ENCODE results near the gene ITPR1.

DNA sequence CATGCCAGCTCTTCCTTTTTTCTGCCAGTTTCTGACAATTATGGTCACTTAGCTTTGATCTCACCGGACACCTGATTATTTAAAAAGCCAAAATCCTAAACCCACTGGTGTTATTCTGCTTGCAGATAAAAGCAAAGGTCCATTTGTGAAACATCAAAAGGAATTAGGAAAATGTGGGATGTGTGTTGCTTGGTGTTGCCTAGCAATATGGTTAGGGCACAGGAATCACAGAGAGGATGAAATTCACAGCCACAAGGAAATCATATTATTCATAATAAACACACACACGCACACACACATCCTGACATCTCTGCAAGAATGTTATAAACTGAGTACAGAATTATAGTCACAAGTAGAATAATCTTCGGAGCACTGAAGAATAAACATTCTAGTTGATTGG lies 396.7 kb downstream of the ITPR1 start:
- TF ChIP-seq STAT1 (IDR thresholded peaks at IDR 0.05; ENCODE audit: unreplicated experiment) (no peak), EZH2phosphoT487 (IDR thresholded peaks at IDR 0.05; ENCODE audit: unreplicated experiment) (no peak), CREB1 (CRISPR knock-in tag; IDR thresholded peaks at IDR 0.05; ENCODE audit: low read depth) (no peak), EZH2 (IDR thresholded peaks at IDR 0.05; ENCODE audit: low read depth, unreplicated experiment) (no peak)
- TF ChIP-seq, protein P1, sequence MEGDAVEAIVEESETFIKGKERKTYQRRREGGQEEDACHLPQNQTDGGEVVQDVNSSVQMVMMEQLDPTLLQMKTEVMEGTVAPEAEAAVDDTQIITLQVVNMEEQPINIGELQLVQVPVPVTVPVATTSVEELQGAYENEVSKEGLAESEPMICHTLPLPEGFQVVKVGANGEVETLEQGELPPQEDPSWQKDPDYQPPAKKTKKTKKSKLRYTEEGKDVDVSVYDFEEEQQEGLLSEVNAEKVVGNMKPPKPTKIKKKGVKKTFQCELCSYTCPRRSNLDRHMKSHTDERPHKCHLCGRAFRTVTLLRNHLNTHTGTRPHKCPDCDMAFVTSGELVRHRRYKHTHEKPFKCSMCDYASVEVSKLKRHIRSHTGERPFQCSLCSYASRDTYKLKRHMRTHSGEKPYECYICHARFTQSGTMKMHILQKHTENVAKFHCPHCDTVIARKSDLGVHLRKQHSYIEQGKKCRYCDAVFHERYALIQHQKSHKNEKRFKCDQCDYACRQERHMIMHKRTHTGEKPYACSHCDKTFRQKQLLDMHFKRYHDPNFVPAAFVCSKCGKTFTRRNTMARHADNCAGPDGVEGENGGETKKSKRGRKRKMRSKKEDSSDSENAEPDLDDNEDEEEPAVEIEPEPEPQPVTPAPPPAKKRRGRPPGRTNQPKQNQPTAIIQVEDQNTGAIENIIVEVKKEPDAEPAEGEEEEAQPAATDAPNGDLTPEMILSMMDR (conservative IDR thresholded peaks at IDR 0.05; ENCODE audit: low read depth in 2 of 2) = no peak

Data from GM23338 (cell line).